Right lobe of liver (tissue), 6 donors: ENCODE results near the gene KCTD10. TPM values are rescaled to one million over a fixed set of nuclear protein-coding genes. Genes with fewer than 3 reads are reported as not detected.

ENCODE experiments used
- ATAC-seq, 4 donors: fragments of 200-7000 bp; cut with Tn5 transposase; one replicate each; pipeline ENCODE4 v1.9.1; 2020; ENCODE audit warnings: mild to moderate bottlenecking in 4 of 4, moderate library complexity in 4 of 4
- DNase-seq, 3 donors: peaks; one replicate each; pipeline ENCODE4 v3.0.0-alpha.2; 2020
- H3K27ac ChIP-seq, 3 donors: fragments of 200-600 bp; one replicate each; pipeline ENCODE4 v1.8.0; 2022
- H3K27me3 ChIP-seq, 2 donors: fragments of 200-600 bp; one replicate each; pipeline ENCODE4 v1.8.0; 2022
- H3K36me3 ChIP-seq, 4 donors: fragments of 200-600 bp; sonication (generic) in 1 of 4; one replicate each; pipeline versions ENCODE4 v1.5.1 to v1.8.0; 2017 to 2022; ENCODE audit warnings: control low read depth in 1 of 4
- H3K4me1 ChIP-seq, 4 donors: fragments of 200-600 bp; sonication (generic) in 1 of 4; one replicate each; pipeline versions ENCODE4 v1.5.1 to v1.8.0; 2017 to 2022; ENCODE audit warnings: control low read depth in 1 of 4
- H3K4me3 ChIP-seq, 3 donors: fragments of 200-600 bp; one replicate each; pipeline ENCODE4 v1.8.0; 2022
- H3K9me3 ChIP-seq, 4 donors: fragments of 200-600 bp; sonication (generic) in 1 of 4; one replicate each; pipeline versions ENCODE4 v1.5.1 to v1.8.0; 2017 to 2022; ENCODE audit warnings: control low read depth in 1 of 4
- POLR2A ChIP-seq: fragments of 450-650 bp; IDR thresholded peaks from one replicate; pipeline ENCODE4 v1.6.1; 2017; ENCODE audit warnings: antibody characterized with exemption, mild to moderate bottlenecking
- WGBS: methylation state at CpG from one replicate; pipeline ENCODE4 v1.1.6; 2018; ENCODE audit warnings: low coverage, low lambda C conversion rate; ENCODE audit not compliant: insufficient coverage; ENCODE audit errors: missing lambda C conversion rate; 5-methylcytosine and 5-hydroxymethylcytosine counted together
- intact Hi-C, 2 donors: fragments of 100-400 bp; cut with DNase I; formaldehyde crosslinking; loops; one replicate each; pipeline versions ENCODE4 v1.11.2 to v1.14.1; 2022
- total RNA-seq, 6 experiments: library from RNA; depleted of rRNA in 2 of 6; stranded (reverse); fragments of >200 nt in 2 of 6; fragmentation: NEBNext Ultra II Directional in 3 of 6; extraction: Animal tissue kit (Norgen Biotek cat#: 25700) in 3 of 6; gene quantifications; one replicate each; pipeline versions ENCODE4 v1.1.0 to v1.2.4, GENCODE V29; 2016 to 2023
- TF ChIP-seq, protein P1 (sequence below), 4 donors: fragments of 200-600 bp in 3 of 4; fragments of 450-650 bp in 1 of 4; IDR thresholded peaks; one replicate each; pipeline versions ENCODE4 v1.5.1 to v1.8.0; 2016 to 2022; ENCODE audit warnings: antibody characterized with exemption in 4 of 4, mild to moderate bottlenecking in 2 of 4
- donor health status: DM: no; HTN: yes; CAD: no.
- donor health status: DM: no; HTN: no; CAD: no.
- donor health status: DM: no; HTN: no; CAD: no.
- donor health status: DM: no; HTN: yes; CAD: no.
- donor health status: DM: no; HTN: yes; CAD: no.

KCTD10 gene
- total RNA-seq, 6 experiments from 2014 or later: 5.8 to 20.2 (median 11.6) TPM

DNA sequence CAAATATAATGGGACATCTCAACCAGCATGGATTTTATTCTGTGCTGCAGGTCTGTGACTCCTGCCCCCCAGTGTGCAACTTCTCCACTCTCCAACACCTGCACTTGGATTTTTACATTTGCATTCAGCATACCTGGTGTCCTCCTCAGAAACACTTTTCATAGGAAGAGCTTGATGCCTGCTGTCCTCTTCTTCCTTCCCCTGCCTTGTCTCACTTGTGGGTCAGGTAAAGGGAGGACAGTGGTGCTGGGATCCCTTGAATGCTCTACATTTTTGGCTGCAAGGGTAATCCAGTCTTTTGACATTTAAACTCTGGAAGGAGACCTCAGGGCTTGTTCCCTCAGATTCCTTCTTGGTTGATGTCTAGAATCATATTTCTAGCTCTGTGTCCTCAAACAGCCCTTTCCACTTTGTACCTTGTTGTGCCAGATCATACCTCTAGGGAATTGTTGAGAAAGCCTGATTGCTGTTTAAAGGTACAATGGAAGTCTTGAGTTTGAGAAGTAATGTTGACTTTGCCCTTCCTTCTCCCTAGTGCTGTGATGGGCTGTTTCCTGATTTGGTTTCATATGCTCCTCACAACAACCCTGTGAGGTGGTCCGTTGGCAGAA lies 13.0 kb upstream of the KCTD10 start:
- ATAC-seq: no peak
- TF ChIP-seq, protein P1, sequence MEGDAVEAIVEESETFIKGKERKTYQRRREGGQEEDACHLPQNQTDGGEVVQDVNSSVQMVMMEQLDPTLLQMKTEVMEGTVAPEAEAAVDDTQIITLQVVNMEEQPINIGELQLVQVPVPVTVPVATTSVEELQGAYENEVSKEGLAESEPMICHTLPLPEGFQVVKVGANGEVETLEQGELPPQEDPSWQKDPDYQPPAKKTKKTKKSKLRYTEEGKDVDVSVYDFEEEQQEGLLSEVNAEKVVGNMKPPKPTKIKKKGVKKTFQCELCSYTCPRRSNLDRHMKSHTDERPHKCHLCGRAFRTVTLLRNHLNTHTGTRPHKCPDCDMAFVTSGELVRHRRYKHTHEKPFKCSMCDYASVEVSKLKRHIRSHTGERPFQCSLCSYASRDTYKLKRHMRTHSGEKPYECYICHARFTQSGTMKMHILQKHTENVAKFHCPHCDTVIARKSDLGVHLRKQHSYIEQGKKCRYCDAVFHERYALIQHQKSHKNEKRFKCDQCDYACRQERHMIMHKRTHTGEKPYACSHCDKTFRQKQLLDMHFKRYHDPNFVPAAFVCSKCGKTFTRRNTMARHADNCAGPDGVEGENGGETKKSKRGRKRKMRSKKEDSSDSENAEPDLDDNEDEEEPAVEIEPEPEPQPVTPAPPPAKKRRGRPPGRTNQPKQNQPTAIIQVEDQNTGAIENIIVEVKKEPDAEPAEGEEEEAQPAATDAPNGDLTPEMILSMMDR (IDR thresholded peaks at IDR 0.05): no peak
- no peak for TF ChIP-seq POLR2A
- intact Hi-C loops: no loop called here

GRCh38 chr12:109489016-109489954 lies 12.2 kb upstream of the KCTD10 start:
- no peaks in the 10 kb centered on the region for H3K9me3 ChIP-seq
- H3K4me3 ChIP-seq: no peak overlapping the region
- H3K27ac ChIP-seq: no peak overlapping the region
- no peak for ATAC-seq
- no peak for TF ChIP-seq POLR2A
- TF ChIP-seq, protein P1 (IDR thresholded peaks at IDR 0.05): no peak
- H3K36me3 ChIP-seq: peaks cover 4 to 82% (median 52%) of the 10 kb centered on the region in 4 donors
- intact Hi-C loops: no loop called here
- no peak for DNase-seq
- 96% methylated on average over 9 of the region's 14 CpGs for WGBS
- H3K27me3 ChIP-seq: no peaks in the 10 kb centered on the region
- H3K4me1 ChIP-seq: no peaks in the 10 kb centered on the region

More for the DNA sequence above, 13.0 kb upstream of the KCTD10 start:
- Histone ChIP-seq H3K4me1 (no peaks in the 10 kb centered on the region), H3K27ac (no peak overlapping the region), H3K9me3 (no peaks in the 10 kb centered on the region), H3K36me3 (peaks cover 4 to 74% (median 48%) of the 10 kb centered on the region in 4 donors), H3K27me3 (no peaks in the 10 kb centered on the region), H3K4me3 (no peak overlapping the region)
- 100% methylated on average over 1 of the region's 1 CpG for WGBS
- no peak for DNase-seq

DNA sequence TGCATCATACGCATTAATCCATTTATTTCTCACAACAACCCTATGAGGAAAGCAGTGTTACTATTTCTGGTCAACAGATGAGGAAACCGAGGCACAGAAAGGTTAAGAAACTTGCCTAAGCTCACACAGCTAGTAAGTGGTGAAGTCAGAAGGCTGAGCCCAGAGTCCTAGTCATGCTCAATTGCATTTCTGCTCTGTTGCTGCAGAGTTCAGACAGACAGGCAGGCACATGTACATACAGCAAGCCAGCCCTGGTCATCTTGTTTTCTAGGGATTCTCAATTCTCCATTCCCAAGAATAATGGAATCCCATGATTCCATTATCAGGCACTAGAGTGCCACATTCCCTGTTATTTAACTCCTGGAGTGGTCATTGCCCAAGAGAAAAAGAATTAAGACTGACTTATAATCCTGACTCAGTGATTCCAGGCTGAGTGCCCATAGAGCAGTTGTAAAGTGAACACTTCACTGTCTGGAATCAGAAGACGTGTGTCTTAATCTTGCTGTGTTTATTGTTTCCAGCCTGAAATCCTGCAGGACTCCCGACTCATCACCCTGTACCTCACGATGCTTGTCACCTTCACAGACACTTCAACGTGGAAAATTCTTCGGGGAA lies 11.1 kb upstream of the KCTD10 start:
- DNase-seq (no peak), ATAC-seq (no peak)
- Histone ChIP-seq H3K4me1 (no peaks in the 10 kb centered on the region), H3K4me3 (no peak overlapping the region), H3K9me3 (no peaks in the 10 kb centered on the region), H3K27ac (no peak overlapping the region), H3K27me3 (no peaks in the 10 kb centered on the region), H3K36me3 (peaks cover 4 to 89% (median 54%) of the 10 kb centered on the region in 4 donors)
- WGBS: 91% methylated on average over 6 of the region's 7 CpGs
- intact Hi-C loops: no loop called here
- TF ChIP-seq, protein P1 (IDR thresholded peaks at IDR 0.05): no peak
- no peak for TF ChIP-seq POLR2A

- 67% methylated on average over 1 of the region's 9 CpGs for WGBS
- no peak overlapping the region for H3K27ac ChIP-seq
- H3K36me3 ChIP-seq: peaks cover 4 to 89% (median 53%) of the 10 kb centered on the region in 4 donors
- DNase-seq (no peak), ATAC-seq (no peak)
- H3K9me3 ChIP-seq: no peaks in the 10 kb centered on the region
- H3K27me3 ChIP-seq: no peaks in the 10 kb centered on the region
- no peaks in the 10 kb centered on the region for H3K4me1 ChIP-seq
- no peak overlapping the region for H3K4me3 ChIP-seq
- intact Hi-C loops: no loop called here
- TF ChIP-seq, protein P1 (IDR thresholded peaks at IDR 0.05): no peak
- TF ChIP-seq POLR2A: no peak
These were observed 10.3 kb upstream of the KCTD10 start for GRCh38 chr12:109487181-109488050.
